GM19193 (cell line): Measurements from ENCODE around the gene EEF1A2.

Experiments used
- POLR2A ChIP-seq: IDR thresholded peaks from 4 replicates; pipeline ENCODE4 v1.6.1; 2011; ENCODE audit not compliant: insufficient read depth, insufficient read length; ENCODE audit errors: extremely low read depth

Gene EEF1A2

DNA sequence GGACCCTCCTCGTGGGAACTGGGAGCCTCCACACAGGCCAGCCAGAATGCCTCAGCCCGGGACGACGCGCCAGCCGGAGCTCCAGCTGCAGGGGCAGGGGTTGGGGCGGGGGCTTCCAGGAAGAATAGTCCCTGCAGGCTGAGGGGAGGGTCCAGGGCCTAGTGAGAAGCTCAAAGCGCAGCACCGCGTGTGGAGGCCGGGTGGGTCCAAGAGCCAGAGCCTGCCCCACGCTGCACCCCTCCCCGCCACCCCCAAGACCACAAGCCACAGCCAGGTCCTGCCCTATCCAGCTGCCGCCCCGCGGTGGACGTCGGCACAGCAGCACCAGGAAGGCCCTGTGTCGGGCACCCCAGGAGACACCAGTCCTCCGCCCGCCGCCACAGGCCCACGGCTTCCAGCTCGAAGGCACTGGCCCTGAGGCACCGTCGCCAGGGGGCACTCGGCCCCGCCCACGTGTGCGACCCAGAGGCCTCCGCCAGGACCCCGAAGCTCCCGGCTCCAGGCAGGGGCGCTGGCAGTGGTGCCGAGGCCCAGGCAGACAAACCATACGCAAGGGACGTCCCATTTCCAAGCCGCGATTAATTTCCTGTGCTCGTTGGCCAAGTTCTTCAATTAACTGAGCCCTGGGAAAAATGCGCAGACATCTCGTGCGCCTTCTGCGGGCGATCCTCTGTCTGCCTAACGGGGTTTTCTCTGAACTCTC, 45.9 kb downstream of the EEF1A2 start:
- no peak for TF ChIP-seq POLR2A

DNA sequence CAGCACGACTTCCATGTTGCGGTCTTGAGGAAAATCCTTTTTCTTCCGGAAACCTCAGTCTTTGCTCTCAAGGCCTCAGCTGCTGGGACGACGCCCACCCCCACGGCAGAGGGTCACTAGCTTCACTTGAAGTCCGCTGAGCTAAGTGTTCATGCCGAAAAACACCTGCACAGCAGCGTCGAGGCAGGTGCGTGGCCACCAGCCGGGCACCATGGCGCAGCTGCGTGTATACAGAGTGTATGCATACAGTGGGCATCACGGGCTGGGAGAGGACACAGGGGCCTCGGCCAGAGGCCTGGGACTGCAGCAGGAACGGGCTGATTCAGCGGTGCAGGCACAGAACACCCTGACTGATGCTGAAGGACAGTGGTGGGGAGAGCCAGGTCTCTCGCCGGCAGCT, 46.5 kb downstream of the EEF1A2 start:
- TF ChIP-seq POLR2A: no peak

DNA sequence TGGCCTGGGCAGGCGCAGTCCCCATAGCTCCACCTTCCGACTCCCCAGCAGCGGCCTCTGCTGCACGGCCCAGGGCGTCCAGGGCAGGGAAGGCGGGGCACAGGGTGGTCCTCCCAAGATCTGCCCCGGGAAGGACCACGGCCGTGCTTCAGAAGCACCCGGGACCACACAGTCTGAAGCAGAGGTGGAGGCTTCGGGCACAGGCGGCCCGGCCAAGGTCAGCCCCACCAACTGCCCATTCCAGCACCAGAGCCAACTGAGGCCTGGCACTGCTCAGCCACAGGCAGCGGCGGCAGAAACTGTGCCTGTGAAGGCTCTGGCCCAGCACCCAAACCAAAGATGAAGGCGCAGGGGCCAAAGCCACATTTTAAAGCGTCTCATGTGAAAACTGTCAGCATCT, 47.1 kb downstream of the EEF1A2 start:
- TF ChIP-seq POLR2A: no peak

DNA sequence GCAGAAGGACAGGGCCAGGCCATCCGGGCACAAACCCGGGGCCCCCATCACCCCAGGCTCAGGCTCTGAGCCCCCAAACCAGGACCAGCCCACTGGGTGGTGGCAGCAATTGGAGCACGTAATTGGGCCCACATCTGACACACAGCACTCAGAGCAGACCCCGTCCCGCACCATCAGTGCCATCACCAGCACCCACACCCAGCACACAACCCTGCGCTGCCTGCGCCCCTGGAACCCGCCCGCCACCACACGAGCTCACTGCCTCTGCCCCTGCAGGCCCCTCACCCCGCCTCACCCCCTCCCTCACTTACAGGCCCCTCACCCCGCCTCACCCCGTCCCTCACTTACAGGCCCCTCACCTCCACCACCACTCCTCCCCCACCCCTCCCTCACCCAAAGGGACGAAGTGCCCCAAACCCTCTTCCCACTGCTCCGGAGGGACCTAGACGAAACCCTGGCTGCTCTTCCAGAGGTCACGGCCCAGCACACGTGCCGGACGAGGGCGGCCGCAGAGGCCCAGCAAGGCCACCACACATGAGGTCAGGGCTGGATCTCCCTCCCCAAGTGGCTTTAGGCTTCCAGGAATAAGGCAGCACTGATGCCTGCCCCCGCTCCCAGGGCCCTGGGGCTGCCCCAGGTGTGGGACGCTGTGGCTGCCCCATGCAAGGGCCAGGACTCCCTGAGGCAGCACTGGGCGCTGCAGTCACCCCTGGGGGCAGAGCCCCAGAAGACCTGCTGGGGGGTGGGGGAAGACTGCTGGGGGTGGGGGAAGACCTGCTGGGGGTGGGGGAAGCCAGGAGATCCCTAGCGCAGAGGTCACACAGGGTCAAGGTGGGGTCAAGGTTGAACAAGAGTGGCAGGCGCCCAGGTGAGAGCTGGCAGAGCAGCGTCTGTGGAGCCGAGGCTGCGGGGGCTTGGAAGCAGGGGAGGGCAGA, 48.8 kb downstream of the EEF1A2 start:
- no peak for TF ChIP-seq POLR2A

DNA sequence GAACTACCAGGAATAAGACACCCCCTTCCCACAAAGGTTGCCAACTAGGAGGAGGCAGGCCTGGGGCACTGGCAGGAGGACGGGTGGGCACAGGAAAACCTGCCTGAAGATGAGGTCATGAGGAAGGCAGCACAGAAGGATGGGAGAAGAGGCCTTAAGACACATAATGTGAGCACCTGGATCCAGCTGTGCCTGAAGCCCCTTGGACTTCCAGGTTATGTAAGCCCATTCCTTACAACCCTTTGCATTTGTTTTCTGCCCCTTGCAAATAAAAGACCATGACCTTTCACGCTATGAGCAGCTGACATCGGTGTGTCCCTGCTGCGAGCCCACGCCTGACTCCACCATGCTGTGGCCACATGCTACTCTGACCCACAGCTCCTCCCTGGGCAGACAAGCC, 49.9 kb downstream of the EEF1A2 start:
- TF ChIP-seq POLR2A: no peak

DNA sequence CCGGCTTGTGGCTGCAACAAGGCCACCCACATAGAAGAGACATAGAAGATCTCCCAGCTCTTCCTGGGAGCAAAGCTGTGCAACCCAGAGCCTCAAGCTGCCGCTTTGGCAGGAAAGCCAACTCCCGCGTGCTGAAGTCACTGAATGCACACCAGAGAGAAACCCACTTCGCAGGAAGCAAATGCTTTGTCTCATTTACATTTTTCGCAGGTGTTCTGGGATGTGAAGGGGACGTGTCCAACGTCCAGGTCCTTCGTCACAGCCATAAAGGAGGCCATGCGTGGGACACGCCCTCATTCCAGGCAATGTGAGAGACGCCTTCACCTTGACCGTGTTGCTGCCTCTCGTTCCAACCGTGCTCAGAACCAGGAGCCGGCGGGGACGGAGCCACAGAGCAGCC, 50.9 kb downstream of the EEF1A2 start:
- TF ChIP-seq POLR2A: no peak

DNA sequence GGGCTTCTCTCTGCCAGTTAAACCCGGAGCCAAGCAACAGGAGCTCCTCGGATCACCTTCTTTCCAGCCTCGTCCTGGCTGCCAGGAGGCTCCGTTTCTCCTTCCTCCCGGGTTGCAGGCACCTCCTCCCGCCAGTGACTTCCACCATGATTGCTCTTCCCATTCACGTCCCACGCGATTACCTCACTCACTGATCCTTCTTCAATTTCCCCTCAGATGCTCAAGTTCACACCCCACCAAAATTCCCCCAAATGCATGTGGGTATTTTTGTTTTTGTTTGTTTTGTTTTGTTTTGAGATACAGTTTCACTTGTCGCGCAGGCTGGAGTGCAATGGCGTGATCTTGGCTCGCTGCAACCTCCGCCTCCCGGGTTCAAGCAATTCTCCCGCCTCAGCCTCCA, 51.6 kb downstream of the EEF1A2 start:
- no peak for TF ChIP-seq POLR2A

DNA sequence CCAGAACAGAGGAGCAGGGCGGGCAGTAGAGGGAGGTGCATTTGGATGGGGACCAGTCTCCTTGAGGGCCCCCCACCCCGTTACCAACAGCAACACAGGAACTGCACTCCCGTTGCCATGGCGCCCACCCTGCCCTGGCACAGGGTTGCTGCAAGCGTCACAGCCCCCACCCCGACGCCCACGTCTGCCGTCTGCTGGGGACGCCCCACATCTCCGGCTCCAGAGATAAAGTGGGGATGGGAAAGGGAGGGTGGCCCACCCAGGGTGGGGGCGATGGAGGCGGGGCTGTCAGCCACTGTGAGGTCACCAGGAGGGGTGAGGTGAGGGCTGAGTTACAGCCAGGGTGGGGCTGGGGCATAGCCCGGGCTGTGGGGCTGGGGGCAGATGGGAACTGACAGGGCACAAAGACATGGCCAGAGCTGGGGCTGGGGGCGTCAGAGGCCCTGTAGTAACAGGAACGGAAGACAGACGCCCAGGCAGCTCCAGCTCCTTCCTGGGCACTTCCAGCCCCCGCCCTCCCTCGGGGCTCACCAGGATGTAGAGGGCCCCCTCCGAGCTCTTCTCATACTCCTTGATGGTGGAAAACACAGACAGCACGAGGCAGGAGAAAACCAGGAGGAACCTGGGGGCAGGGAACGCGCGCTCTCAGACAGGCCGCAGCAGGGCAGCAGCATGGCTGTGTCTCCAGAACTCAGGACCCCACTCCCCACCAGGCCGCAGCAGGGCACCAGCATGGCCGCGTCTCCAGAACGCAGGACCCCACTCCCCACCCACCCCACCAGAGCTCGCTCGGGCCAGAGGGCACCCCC, 52.5 kb downstream of the EEF1A2 start:
- TF ChIP-seq POLR2A: no peak

DNA sequence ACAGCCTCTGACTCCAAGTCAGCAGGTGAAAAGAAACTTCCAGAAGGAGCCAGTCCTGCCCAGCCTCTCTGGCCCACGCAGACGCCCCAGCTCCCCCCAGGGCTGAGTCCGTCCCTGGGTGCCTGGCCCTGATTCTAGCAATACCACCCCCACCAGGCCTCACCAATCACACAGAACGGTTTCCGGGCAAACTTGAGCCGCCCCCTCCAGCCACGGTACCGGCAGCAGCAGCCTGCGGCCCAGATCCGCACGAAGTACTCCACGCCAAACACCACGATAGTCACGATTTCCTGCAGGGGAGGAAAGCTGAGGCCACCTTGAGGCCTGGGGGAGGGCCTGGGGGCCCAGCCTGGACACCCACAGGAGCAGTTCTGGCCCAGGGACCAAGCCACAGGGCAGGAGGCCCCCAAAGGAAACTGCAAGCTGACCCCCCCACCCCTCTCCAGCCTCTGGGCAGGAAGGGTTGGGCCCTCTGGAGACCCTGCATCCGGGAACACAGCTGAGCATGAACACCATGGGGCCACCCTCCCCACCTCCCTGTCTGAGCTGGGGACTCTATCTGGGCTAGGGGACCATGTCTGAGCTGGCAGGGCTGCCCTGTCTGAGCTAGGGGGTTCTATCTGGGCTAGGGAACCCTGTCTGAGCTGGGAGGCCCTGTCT, 53.7 kb downstream of the EEF1A2 start:
- no peak for TF ChIP-seq POLR2A

DNA sequence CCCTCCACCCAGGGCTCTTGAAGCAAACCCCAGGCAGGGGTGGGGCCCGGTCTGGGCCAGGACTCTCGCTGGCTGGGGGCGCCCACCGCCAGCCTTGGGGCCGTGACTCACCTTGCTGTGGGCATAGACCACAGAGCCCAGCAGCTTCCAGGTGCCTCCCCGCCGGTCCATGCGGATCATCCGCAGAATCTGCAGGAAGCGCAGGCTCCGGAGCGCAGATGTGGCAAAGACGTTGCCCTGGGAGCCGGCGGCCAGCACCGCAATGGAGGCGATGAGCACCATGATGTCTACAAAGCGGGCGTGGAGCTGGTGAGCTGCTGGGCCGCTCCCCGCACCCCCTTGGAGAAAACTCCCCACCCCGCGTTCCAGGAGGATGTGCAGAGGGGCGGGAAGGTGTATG, 54.3 kb downstream of the EEF1A2 start:
- TF ChIP-seq POLR2A: no peak

DNA sequence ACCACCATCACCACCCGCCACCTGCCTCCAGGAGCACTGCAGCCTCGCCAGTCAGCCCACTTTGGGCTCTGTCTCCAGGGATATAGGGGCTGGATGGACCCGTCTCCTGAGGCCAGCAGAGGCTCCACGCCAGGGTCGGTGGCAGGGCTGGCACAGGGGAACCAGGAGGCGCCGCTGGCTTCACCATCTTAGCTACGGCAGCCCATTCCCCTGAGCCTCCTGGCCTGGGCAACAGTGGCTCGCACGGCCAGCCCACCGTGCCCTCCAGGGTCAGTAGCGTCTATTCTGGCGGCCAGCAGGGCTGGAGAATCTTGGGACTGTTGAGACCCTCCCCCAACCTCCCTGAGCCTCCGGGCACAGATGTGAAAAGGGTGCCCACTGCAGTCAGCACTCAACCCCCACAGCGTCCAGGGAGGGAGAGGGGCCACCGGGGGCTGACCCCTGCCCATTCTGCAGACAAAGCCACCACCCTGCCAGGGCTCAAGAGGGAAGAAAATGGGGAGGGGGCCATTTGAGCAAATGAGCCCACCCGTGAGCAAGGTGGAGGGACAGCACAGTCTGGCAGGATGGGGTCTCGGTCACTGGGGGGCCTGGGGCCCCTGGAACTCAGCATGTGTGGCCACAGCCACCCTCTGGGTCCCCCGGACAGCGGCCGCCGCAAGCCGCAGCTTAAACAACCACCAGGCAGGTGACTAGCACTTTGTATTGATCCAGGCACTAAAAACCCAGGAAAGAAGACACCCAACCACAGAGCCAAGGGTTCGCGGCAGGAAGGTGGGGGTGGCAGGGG, 55.1 kb downstream of the EEF1A2 start:
- no peak for TF ChIP-seq POLR2A

DNA sequence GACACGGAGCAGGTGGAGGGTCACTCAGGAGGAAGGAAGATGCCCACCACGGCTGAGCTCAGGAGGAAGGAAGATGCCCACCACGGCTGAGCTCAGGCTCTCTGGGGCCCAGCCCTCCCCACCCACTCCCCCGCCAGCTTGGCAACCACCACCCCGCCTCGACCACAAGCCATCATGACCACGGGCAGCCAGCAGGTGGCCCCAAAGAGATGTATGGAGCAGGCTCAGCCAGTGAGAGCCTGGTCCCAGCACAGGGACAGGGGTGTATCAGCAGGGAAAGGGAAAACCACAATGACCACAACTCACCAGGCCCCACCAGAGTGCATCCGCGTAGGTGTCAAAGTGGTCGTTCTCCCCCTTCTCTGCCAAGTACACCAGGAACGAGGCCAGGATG, 56.8 kb downstream of the EEF1A2 start:
- no peak for TF ChIP-seq POLR2A

DNA sequence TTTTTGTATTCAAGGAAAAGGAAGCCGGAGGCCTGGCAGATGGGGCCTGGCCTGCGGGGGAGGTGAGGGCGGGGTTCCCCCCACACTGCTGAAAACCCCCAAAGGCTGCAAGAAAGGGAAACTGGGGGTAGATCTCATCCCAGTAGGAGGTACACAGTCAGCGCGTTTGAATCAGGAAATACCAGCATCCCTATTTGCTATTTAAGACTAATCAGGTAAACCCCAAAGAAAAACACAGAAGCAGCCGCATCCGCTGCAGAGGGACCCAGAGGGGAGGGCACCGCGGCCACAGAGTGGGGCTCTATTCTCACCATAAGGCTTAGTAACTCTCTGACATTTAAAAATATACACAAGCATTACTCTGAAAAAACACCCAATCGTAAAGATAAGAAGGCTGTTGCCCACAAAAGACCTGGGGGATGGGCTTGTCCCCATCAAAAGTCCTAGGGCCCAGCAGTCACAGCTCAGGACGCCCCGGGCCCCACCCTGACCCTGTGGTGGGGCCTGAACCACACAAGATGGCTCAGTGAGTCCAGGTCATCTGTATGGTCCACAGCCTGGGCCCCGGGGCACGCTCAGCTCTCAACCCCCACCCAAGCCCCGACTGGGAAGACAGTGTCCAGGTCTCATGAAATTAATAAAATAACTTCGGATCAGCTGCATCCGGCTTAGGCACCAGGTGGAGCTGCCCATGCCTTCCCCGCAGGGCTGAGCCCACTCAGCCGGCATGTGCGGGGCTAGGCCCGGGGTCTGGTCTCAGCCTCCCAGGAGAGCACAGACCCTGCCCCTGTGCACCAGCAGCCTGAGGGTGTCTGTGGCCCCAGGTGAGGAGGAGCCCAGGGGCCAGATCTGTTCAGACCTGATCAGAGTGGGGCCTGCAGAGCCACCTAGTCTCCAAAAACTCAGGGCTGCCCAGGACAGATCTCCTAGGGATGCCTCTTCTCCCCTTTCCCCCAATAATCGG, 57.5 kb downstream of the EEF1A2 start:
- no peak for TF ChIP-seq POLR2A
